HL-60 (cell line): ENCODE measurements around the gene FAM107B.

Experiments
- DNase-seq, 2 experiments: peaks; one replicate each; pipeline ENCODE4 v3.0.0-alpha.2; 2010 to 2020; ENCODE audit warnings: low read depth in 1 of 2, low spot score in 1 of 2
- H3K27ac ChIP-seq: fragments of 250-450 bp; sonication (Bioruptor Pico); replicated peaks from 2 replicates; pipeline ENCODE4 v1.5.1; 2020; ENCODE audit warnings: mild to moderate bottlenecking, moderate library complexity
- H3K27me3 ChIP-seq: fragments of 250-450 bp; sonication (Bioruptor Pico); 2 replicates; pipeline ENCODE4 v1.5.1; 2021; ENCODE audit warnings: mild to moderate bottlenecking, moderate library complexity; ENCODE audit not compliant: insufficient read depth, poor library complexity, severe bottlenecking
- H3K4me3 ChIP-seq: replicated peaks from 2 replicates; pipeline ENCODE4 v1.5.1; 2011; ENCODE audit warnings: mild to moderate bottlenecking, control low read depth, low read length; ENCODE audit not compliant: insufficient read depth
- GABPA ChIP-seq: IDR thresholded peaks from 2 replicates; pipeline ENCODE4 v1.6.1; 2012; ENCODE audit warnings: low read depth
- POLR2AphosphoS5 ChIP-seq: IDR thresholded peaks from 2 replicates; pipeline ENCODE4 v1.6.1; 2012; ENCODE audit warnings: low read depth
- SPI1 ChIP-seq: IDR thresholded peaks from 2 replicates; pipeline ENCODE4 v1.6.1; 2012; ENCODE audit warnings: low read depth, mild to moderate bottlenecking, borderline replicate concordance
- TF ChIP-seq, protein P1 (sequence below): IDR thresholded peaks from one replicate; pipeline ENCODE4 v1.5.1; 2011; ENCODE audit warnings: low read length, control low read depth, inconsistent platforms; ENCODE audit not compliant: insufficient read depth
- TF ChIP-seq, protein P2 (sequence below): IDR thresholded peaks from 2 replicates; pipeline ENCODE4 v1.6.1; 2012; ENCODE audit warnings: low read depth; ENCODE audit not compliant: insufficient replicate concordance

FAM107B gene

DNA sequence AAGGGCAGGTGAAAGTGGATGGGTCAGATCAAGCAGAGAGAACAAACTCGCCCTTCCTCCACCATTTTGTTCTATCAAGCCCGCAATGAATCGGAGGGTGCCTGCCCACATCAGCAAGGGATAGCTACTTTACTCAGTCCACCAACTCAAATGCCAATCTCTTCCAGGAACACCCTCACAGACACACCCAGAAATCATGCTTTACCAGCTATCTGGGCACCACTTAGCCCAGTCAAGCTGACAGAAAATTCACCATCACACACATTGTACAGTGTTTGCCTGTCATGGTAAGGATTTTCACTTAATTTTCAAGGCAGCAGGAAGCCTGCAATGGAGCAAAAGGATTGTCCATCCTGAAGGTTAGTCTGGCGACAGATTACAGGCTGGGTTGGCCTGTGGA lies 75.2 kb downstream of the FAM107B start:
- no peaks in the 10 kb centered on the region for H3K27me3 ChIP-seq
- no peak overlapping the region for H3K27ac ChIP-seq
- no peak overlapping the region for H3K4me3 ChIP-seq
- TF ChIP-seq, protein P1, sequence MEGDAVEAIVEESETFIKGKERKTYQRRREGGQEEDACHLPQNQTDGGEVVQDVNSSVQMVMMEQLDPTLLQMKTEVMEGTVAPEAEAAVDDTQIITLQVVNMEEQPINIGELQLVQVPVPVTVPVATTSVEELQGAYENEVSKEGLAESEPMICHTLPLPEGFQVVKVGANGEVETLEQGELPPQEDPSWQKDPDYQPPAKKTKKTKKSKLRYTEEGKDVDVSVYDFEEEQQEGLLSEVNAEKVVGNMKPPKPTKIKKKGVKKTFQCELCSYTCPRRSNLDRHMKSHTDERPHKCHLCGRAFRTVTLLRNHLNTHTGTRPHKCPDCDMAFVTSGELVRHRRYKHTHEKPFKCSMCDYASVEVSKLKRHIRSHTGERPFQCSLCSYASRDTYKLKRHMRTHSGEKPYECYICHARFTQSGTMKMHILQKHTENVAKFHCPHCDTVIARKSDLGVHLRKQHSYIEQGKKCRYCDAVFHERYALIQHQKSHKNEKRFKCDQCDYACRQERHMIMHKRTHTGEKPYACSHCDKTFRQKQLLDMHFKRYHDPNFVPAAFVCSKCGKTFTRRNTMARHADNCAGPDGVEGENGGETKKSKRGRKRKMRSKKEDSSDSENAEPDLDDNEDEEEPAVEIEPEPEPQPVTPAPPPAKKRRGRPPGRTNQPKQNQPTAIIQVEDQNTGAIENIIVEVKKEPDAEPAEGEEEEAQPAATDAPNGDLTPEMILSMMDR: no peak
- TF ChIP-seq, protein P2, sequence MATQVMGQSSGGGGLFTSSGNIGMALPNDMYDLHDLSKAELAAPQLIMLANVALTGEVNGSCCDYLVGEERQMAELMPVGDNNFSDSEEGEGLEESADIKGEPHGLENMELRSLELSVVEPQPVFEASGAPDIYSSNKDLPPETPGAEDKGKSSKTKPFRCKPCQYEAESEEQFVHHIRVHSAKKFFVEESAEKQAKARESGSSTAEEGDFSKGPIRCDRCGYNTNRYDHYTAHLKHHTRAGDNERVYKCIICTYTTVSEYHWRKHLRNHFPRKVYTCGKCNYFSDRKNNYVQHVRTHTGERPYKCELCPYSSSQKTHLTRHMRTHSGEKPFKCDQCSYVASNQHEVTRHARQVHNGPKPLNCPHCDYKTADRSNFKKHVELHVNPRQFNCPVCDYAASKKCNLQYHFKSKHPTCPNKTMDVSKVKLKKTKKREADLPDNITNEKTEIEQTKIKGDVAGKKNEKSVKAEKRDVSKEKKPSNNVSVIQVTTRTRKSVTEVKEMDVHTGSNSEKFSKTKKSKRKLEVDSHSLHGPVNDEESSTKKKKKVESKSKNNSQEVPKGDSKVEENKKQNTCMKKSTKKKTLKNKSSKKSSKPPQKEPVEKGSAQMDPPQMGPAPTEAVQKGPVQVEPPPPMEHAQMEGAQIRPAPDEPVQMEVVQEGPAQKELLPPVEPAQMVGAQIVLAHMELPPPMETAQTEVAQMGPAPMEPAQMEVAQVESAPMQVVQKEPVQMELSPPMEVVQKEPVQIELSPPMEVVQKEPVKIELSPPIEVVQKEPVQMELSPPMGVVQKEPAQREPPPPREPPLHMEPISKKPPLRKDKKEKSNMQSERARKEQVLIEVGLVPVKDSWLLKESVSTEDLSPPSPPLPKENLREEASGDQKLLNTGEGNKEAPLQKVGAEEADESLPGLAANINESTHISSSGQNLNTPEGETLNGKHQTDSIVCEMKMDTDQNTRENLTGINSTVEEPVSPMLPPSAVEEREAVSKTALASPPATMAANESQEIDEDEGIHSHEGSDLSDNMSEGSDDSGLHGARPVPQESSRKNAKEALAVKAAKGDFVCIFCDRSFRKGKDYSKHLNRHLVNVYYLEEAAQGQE: no peak
- no peak for TF ChIP-seq POLR2AphosphoS5
- TF ChIP-seq SPI1: no peak
- no peak for TF ChIP-seq GABPA
- no peak for DNase-seq

DNA sequence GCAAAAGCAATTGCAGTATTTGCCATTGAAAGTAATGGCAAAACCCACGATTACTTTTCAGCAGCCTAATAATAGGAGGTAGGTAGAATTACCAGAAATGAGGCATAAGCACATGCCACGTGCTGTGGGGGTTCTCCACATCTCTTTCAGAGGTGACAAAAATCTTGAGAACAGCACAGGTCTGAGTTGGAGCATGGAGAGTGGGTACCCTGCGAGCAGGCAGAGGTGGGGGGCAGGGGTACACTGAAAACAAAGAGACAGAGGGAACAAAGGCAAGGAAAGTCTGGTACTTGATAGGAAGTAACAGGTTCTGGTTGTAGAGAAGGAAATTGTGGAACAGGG lies 75.9 kb downstream of the FAM107B start:
- Histone ChIP-seq H3K27ac (no peak overlapping the region), H3K4me3 (no peak overlapping the region), H3K27me3 (no peaks in the 10 kb centered on the region)
- TF ChIP-seq GABPA (no peak), POLR2AphosphoS5 (no peak), SPI1 (no peak)
- TF ChIP-seq, protein P1: no peak
- TF ChIP-seq, protein P2: no peak
- DNase-seq: no peak

DNA sequence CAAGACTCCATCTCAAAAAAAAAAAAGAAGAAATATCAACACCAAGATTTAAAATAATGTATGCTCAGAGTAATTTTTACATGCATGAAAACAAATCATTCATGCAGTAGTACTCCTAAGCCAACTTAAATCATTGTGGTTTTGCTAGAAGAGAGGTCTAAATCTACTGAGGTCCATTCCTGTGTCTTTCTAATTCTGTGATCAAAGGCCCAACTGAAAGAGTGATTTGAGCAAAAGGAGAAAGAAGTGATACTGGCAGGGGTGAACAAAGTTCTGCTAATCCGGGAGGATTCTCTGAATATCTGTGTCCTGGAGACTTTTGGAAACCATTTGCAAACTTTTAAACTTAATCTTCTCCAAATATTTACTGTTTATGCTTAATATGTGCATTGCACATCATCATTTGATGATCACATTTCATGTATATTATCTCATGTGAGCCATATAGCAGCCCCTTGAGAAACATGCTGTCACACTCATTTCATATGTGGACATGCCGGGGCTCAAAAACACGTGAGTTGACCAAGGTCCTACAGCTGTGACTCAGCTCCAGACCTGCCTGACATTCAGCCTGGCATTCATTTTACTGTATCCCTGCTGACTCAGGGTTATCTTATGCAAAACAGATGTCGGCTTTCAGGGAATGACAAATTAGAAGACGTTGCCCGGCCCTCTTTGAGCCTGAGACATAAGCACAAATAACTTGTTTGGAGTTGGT lies 76.4 kb downstream of the FAM107B start:
- DNase-seq: no peak
- no peak overlapping the region for H3K27ac ChIP-seq

More for the DNA sequence above, 76.4 kb downstream of the FAM107B start:
- no peak overlapping the region for H3K4me3 ChIP-seq
- TF ChIP-seq, protein P2: no peak
- TF ChIP-seq SPI1: no peak
- no peak for TF ChIP-seq POLR2AphosphoS5
- TF ChIP-seq, protein P1: no peak
- TF ChIP-seq GABPA: no peak
- H3K27me3 ChIP-seq: no peaks in the 10 kb centered on the region
